CD14-positive monocyte (primary cell): ENCODE data around the gene VPS33A. TPM values are rescaled to one million over a fixed set of nuclear protein-coding genes. Genes with fewer than 3 reads are reported as not detected.
A peak's percentile ranks its signal among the peaks of the same experiment; 100 is the strongest.

Experiments
- DNase-seq, 3 donors: peaks; one replicate each; pipeline ENCODE4 v3.0.0-alpha.2; 2011 to 2022
- H2AFZ ChIP-seq: 2 replicates; pipeline ENCODE4 v1.6.0; 2012; ENCODE audit warnings: mild to moderate bottlenecking, low read depth, low read length, inconsistent platforms; ENCODE audit not compliant: insufficient read depth, poor library complexity, severe bottlenecking
- H3K27ac ChIP-seq, 2 donors: 1 replicate in 1 of 2; 2 replicates in 1 of 2; pipeline ENCODE4 v1.5.1; 2012 to 2013; ENCODE audit warnings: low read length in 2 of 2, control low read depth in 1 of 2, inconsistent platforms in 1 of 2, low read depth in 1 of 2, mild to moderate bottlenecking in 1 of 2
- H3K27me3 ChIP-seq, 2 donors: one replicate each; pipeline versions ENCODE4 v1.6.0 to v1.6.1; 2011 to 2013; ENCODE audit warnings: low read length in 2 of 2; ENCODE audit not compliant: control insufficient read depth in 2 of 2, insufficient read depth in 2 of 2
- H3K36me3 ChIP-seq, 2 donors: replicated peaks in 1 of 2; 1 replicate in 1 of 2; 2 replicates in 1 of 2; pipeline versions ENCODE4 v1.5.1 to v1.6.1; 2012 to 2013; ENCODE audit warnings: low read length in 2 of 2, control low read depth in 1 of 2, inconsistent platforms in 1 of 2, mild to moderate bottlenecking in 1 of 2; ENCODE audit not compliant: insufficient read depth in 2 of 2, control insufficient read depth in 1 of 2
- H3K4me1 ChIP-seq, 2 donors: 1 replicate in 1 of 2; 2 replicates in 1 of 2; pipeline versions ENCODE4 v1.5.1 to v1.6.1; 2012 to 2013; ENCODE audit warnings: low read length in 2 of 2, control low read depth in 1 of 2, inconsistent platforms in 1 of 2, mild to moderate bottlenecking in 1 of 2, moderate library complexity in 1 of 2; ENCODE audit not compliant: insufficient read depth in 2 of 2, control insufficient read depth in 1 of 2
- H3K4me2 ChIP-seq: replicated peaks from 2 replicates; pipeline ENCODE3; 2012; ENCODE audit warnings: low read length, moderate library complexity, mild to moderate bottlenecking; ENCODE audit not compliant: poor library complexity, severe bottlenecking; ENCODE audit errors: extremely low read depth
- H3K4me3 ChIP-seq, 3 experiments: fragments of 200-600 bp in 1 of 3; sonication (generic) in 1 of 3; replicated peaks in 1 of 3; 1 replicate in 2 of 3; 2 replicates in 1 of 3; pipeline ENCODE4 v1.5.1; 2011 to 2013; ENCODE audit warnings: low read length in 3 of 3, mild to moderate bottlenecking in 3 of 3, control low read depth in 2 of 3, low read depth in 2 of 3, inconsistent platforms in 1 of 3, moderate library complexity in 1 of 3
- H3K79me2 ChIP-seq: 2 replicates; pipeline ENCODE4 v1.6.0; 2012; ENCODE audit warnings: mild to moderate bottlenecking, control low read depth, inconsistent platforms, low read length, moderate library complexity; ENCODE audit not compliant: insufficient read depth
- H3K9ac ChIP-seq: 2 replicates; pipeline ENCODE4 v1.6.0; 2017; ENCODE audit warnings: low read length, mild to moderate bottlenecking; ENCODE audit not compliant: insufficient read depth, poor library complexity, severe bottlenecking
- H3K9me3 ChIP-seq, 2 donors: replicated peaks in 1 of 2; 1 replicate in 1 of 2; 2 replicates in 1 of 2; pipeline versions ENCODE4 v1.5.1 to v1.6.1; 2012 to 2013; ENCODE audit warnings: low read length in 2 of 2, control low read depth in 1 of 2; ENCODE audit not compliant: control insufficient read depth in 1 of 2, insufficient read depth in 1 of 2
- H4K20me1 ChIP-seq: 2 replicates; pipeline ENCODE4 v1.6.0; 2012; ENCODE audit warnings: mild to moderate bottlenecking, low read length, control low read depth, moderate library complexity; ENCODE audit not compliant: insufficient read depth
- H3K27ac Mint-ChIP-seq, 7 donors: one replicate each; pipeline ENCODE4 v1.8.0; 2020; ENCODE audit warnings: mild to moderate bottlenecking in 7 of 7, mixed read lengths in 7 of 7, moderate library complexity in 6 of 7, inconsistent platforms in 2 of 7
- H3K27me3 Mint-ChIP-seq, 3 donors: one replicate each; pipeline ENCODE4 v1.8.0; 2021 to 2022; ENCODE audit warnings: low read depth in 3 of 3, mild to moderate bottlenecking in 3 of 3, mixed read lengths in 3 of 3, moderate library complexity in 3 of 3, inconsistent platforms in 1 of 3
- H3K36me3 Mint-ChIP-seq, 2 donors: one replicate each; pipeline ENCODE4 v1.8.0; 2020; ENCODE audit warnings: mixed read lengths in 2 of 2, inconsistent platforms in 1 of 2, mild to moderate bottlenecking in 1 of 2
- H3K4me1 Mint-ChIP-seq: one replicate; pipeline ENCODE4 v1.8.0; 2020; ENCODE audit warnings: mild to moderate bottlenecking, mixed read lengths
- H3K4me3 Mint-ChIP-seq, 2 donors: one replicate each; pipeline ENCODE4 v1.8.0; 2020; ENCODE audit warnings: mild to moderate bottlenecking in 2 of 2, mixed read lengths in 2 of 2, moderate library complexity in 1 of 2
- H3K9me3 Mint-ChIP-seq, 7 donors: one replicate each; pipeline ENCODE4 v1.8.0; 2020 to 2022; ENCODE audit warnings: mixed read lengths in 7 of 7, mild to moderate bottlenecking in 6 of 7, moderate library complexity in 6 of 7, inconsistent platforms in 2 of 7
- CTCF ChIP-seq: fragments of 200-600 bp; IDR thresholded peaks from one replicate; pipeline ENCODE4 v1.8.0; 2022; ENCODE audit warnings: antibody characterized with exemption, mild to moderate bottlenecking
- WGBS: methylation state at CpG from one replicate; pipeline ENCODE4 v1.1.5; 2013; ENCODE audit warnings: missing lambda C conversion rate; ENCODE audit not compliant: insufficient coverage; 5-methylcytosine and 5-hydroxymethylcytosine counted together
- intact Hi-C, 2 donors: fragments of 100-400 bp; cut with micrococcal nuclease; formaldehyde crosslinking; loops; one replicate each; pipeline versions ENCODE4 v1.15.0 to v1.15.1; 2023
- polyA plus RNA-seq, 3 donors: library from polyadenylated mRNA; depleted of rRNA in 1 of 3; unstranded in 2 of 3; stranded (reverse) in 1 of 3; fragments of 300-500 nt in 2 of 3; fragments of >200 nt in 1 of 3; fragmentation: Illumina TruSeq in 2 of 3; gene quantifications; 1 replicate in 2 of 3; 2 replicates in 1 of 3; pipeline ENCODE4 v1.2.3, GENCODE V29; 2012 to 2021

Gene VPS33A
- polyA plus RNA-seq, 3 donors, result 15.3 to 33.1 (median 32.9) TPM

DNA sequence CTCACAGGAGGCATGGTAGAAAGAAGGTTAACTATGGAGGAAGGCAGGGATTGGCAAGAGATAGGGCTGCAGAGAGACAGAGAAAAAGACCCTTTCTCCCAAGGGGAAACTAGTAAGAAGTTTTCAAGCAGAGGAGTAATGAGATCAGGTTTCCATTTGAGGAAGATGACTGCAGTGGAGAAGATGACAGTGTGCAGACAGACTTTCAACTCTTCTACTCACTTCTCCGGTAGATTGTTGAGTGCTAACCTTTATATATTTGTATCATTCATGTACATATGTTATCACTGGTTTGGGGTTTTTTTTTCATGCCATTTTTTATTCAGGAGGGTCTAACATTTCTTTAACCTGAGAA is 68.7 kb downstream of the VPS33A start:
- H3K36me3 ChIP-seq, result no peaks in the 10 kb centered on the region
- peaks cover 0 to 7% (median 2%) of the 10 kb centered on the region in 7 donors for H3K9me3 Mint-ChIP-seq
- peaks cover 8% of the 10 kb centered on the region for H3K4me1 Mint-ChIP-seq
- no peaks in the 10 kb centered on the region for H3K36me3 Mint-ChIP-seq
- no peaks in the 10 kb centered on the region for H3K79me2 ChIP-seq
- H3K27ac Mint-ChIP-seq, result no peak overlapping the region
- WGBS, result no CpG with 5 or more reads among the region's 1 CpG
- no peak for TF ChIP-seq CTCF
- intact Hi-C loops, result no loop called here
- no peak overlapping the region for H2AFZ ChIP-seq
- H4K20me1 ChIP-seq, result no peaks in the 10 kb centered on the region
- H3K27ac ChIP-seq, result no peak overlapping the region
- peak overlapping the region in 1 of 2 donors; percentile 1 for H3K4me3 Mint-ChIP-seq
- H3K4me2 ChIP-seq, result no peak overlapping the region
- H3K4me1 ChIP-seq, result no peaks in the 10 kb centered on the region
- no peak overlapping the region for H3K9ac ChIP-seq
- H3K27me3 ChIP-seq, result peaks cover 2 to 15% of the 10 kb centered on the region in 2 donors
- H3K4me3 ChIP-seq, result no peak overlapping the region
- H3K9me3 ChIP-seq, result peaks cover 0 to under 1% of the 10 kb centered on the region in 2 donors
- DNase-seq, result no peak
- peaks cover 27 to 42% (median 32%) of the 10 kb centered on the region in 3 donors for H3K27me3 Mint-ChIP-seq

- no peak for DNase-seq
- no peaks in the 10 kb centered on the region for H4K20me1 ChIP-seq
- WGBS, result 100% methylated on average over 3 of the region's 4 CpGs
- no peaks in the 10 kb centered on the region for H3K36me3 ChIP-seq
- H3K9me3 Mint-ChIP-seq, result peaks cover 0 to 7% (median 2%) of the 10 kb centered on the region in 7 donors
- H3K4me1 ChIP-seq, result no peaks in the 10 kb centered on the region
- H3K27ac ChIP-seq, result no peak overlapping the region
- intact Hi-C loops, result no loop called here
- no peaks in the 10 kb centered on the region for H3K9me3 ChIP-seq
- no peak overlapping the region for H3K4me2 ChIP-seq
- H3K27me3 Mint-ChIP-seq, result peaks cover 15 to 23% (median 19%) of the 10 kb centered on the region in 3 donors
- peaks cover 8% of the 10 kb centered on the region for H3K4me1 Mint-ChIP-seq
- no peak overlapping the region for H3K4me3 Mint-ChIP-seq
- peak overlapping the region in 1 of 7 donors; percentile 1 for H3K27ac Mint-ChIP-seq
- H3K36me3 Mint-ChIP-seq, result no peaks in the 10 kb centered on the region
- no peak overlapping the region for H2AFZ ChIP-seq
- H3K4me3 ChIP-seq, result no peak overlapping the region
- no peak for TF ChIP-seq CTCF
- no peaks in the 10 kb centered on the region for H3K79me2 ChIP-seq
- no peaks in the 10 kb centered on the region for H3K27me3 ChIP-seq
- no peak overlapping the region for H3K9ac ChIP-seq
Measured at GRCh38 chr12:122195405-122195804, 70.9 kb downstream of the VPS33A start.
